GM12874 (cell line): ENCODE measurements around the gene GALNT9.

ENCODE experiments used
- TF ChIP-seq, protein P1 (sequence below): IDR thresholded peaks from 2 replicates; pipeline ENCODE4 v1.5.1; 2011; ENCODE audit warnings: low read depth, mild to moderate bottlenecking, control low read depth, low read length, moderate library complexity; ENCODE audit not compliant: insufficient read depth

GALNT9 gene

DNA sequence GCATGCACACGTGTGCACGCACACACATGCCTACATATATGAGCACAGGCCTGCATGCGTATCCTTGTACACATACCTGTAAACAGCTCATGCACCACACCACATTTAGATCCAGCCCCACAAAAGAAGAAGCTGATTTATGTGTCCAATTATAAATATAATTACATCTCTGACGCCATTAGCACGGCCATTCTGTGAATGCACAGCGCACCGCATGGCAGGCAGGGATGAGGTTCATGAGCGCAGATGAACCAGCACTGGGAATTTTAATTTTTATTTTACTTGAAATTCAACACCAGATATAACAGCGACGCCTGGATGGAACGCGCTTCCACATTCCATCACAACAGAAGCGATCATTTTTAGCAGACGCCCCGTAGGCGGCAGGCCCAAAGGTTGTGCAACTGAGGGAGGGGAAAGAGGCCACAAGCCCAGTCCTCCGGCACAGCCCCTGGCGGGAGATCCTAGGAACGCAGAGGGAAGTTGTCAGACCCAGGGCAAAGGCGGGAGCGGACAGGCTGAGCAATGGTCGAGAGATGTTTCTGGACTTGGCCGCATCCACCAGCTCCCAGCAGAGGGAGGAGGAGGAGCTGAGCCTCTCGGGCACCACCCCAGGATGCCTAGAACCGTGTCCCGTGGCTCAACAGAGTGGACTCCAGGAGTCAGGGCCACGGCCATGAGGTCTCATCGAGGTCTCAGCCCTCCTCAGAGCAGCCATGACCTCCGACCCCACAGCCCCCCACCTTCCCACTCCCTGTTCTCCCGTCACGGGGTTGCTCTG lies 37.9 kb upstream of the GALNT9 start:
- TF ChIP-seq, protein P1, sequence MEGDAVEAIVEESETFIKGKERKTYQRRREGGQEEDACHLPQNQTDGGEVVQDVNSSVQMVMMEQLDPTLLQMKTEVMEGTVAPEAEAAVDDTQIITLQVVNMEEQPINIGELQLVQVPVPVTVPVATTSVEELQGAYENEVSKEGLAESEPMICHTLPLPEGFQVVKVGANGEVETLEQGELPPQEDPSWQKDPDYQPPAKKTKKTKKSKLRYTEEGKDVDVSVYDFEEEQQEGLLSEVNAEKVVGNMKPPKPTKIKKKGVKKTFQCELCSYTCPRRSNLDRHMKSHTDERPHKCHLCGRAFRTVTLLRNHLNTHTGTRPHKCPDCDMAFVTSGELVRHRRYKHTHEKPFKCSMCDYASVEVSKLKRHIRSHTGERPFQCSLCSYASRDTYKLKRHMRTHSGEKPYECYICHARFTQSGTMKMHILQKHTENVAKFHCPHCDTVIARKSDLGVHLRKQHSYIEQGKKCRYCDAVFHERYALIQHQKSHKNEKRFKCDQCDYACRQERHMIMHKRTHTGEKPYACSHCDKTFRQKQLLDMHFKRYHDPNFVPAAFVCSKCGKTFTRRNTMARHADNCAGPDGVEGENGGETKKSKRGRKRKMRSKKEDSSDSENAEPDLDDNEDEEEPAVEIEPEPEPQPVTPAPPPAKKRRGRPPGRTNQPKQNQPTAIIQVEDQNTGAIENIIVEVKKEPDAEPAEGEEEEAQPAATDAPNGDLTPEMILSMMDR: no peak

DNA sequence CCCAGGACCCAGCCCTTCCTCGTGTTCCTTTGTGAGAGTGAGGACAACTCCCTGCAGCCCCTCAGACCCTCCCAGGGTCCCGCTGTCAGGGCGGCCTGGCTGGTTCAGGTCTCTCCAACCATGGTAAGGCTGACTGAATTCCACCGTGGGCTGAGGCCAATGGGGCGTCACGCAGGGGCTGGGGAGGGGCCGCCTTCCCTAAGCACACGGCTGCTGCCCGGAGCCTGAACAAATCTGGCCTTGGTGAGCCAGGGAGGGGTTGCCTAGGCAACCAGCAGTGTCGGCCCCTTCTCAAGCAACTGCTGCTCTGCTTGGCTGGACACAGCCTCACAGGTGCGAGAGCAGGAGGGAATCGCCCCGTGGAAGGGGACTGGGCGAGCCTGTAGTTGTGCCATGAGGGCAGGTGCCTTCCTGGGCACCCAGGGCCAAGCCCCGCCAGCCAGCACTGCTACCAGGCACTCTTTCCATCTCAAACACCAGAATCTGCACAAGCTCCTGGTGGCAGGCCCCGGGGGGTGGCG lies 37.0 kb upstream of the GALNT9 start:
- TF ChIP-seq, protein P1: no peak

DNA sequence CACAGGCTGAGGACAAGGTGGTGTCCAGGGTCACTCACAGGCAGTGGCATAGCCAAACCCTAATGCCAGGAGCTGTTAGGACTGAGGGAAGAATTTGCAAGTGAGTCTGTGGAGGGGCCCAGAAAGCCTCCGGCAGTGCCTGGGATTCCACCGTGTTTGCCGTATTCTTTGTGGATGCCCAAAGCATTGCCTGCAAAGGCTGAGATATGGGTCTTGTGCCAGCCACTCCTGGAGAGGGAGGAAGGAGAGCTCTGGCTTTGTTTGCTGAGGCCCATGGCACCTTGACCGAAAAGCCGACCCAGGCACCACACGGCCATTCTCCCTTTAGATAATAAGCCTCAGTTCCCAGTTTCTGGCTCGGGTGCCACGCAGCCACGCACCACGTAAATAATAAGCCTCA lies 35.8 kb upstream of the GALNT9 start:
- TF ChIP-seq, protein P1: no peak

DNA sequence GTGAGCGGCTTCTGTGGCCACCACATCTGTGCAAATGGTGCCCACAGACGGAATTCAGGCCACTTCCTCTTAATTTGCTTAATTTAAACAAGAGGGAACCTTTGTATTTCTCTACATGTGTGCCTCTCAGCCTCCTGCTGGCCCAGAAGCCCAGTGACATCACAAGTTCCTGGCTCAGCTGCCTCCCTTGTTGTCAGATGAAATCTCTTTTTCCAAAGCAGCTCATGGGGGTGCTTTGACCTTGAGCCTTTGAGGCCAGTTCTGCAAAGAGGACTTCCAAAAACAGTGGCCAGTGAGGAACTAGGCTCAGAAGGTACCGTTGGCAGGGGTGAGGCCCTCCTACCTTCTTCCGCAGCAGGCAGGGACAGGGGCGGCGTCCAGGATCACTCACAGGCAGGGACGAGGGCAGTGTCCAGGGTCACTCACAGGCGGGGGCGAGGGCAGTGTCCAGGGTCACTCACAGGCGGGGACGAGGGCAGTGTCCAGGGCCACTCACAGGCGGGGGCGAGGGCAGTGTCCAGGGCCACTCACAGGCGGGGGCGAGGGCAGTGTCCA lies 35.0 kb upstream of the GALNT9 start:
- TF ChIP-seq, protein P1: no peak

DNA sequence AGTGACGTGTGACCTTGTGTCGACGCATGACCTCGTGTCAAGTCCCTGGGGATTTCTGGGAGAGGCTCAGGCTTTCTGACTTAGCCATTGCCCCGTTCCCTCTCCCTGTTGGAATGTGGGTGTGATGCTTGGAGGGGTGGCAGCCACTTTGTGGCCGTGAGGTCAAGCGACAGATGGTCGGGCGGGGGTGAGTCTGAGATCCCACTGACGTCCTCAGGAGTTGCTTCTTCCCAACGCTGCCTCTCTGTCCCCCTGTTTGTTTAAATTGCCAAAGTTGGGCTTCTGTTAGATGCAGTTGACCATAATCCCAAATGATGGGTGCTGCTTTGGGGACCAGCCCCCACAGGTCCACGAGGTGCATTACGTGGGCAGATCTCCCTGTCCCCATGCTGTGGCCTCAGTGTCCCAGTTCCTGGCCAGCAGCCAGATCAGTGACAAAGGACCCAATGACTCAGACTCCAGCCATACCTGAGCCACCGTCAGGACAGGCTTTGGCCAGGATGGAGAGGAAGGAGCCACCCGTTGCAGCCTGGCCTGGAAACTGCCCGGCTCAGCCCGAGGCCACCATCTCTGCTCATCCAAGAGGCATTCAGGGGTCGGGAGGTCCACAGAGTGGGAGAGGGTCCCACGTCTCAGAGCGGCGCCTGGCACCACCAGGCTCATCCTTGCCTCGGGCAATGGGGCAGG lies 34.4 kb upstream of the GALNT9 start:
- TF ChIP-seq, protein P1: no peak

DNA sequence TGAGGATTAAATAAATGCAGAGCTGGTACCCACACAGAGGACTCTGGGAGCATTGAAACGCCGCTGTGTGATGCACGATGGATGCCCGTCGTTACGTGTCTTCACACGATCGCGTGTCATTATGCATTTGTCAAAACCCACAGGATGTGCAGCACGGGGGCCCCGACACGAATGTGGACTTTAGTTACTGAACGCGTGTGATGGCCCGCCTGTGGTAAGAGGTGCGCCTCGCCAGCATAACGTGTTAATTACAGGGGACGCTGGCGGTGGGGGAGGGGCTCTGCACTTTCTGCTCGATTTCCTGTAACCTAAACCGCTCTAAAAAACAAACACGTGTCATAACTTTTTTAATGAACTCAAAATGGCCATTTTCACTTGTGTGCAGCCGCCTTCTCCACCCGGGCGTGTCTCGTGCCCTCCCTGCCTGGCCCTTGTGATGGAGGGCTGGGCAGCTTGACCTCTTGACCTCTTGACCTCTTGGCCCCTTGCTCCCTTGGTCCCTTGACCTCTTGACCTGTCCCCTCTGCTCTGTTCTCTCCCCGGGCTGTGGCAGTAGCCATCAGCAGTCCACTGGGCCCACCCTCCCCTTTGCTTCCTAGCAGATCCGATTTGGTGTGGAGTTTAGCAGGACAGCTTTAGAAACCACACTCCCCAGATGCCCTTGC lies 33.7 kb upstream of the GALNT9 start:
- TF ChIP-seq, protein P1: no peak
